HCT116 (cell line): ENCODE measurements around the gene MORN1. TPM values are rescaled to one million over a fixed set of nuclear protein-coding genes. Genes with fewer than 3 reads are reported as not detected.

Source experiments
- ATAC-seq: fragments of 200-7000 bp; cut with Tn5 transposase; 2 replicates; pipeline ENCODE4 v1.9.1; 2020; ENCODE audit warnings: mild to moderate bottlenecking, moderate library complexity
- BruUV-seq: library from RNA; stranded (reverse); fragments of 400-500 nt; replicated peaks from 2 replicates; lab custom pipeline; 2021; lab: Mats Ljungman, UMichigan
- CTCF ChIA-PET: fragments of 300-600 bp; sonication (Branson Sonifier 250); formaldehyde crosslinking; loops from one replicate; lab custom pipeline; 2021; ENCODE audit warnings: antibody characterized with exemption; lab: Charles Lee
- POLR2A ChIA-PET: fragments of 300-600, 350-600 bp; sonication (Branson Sonifier 250); formaldehyde crosslinking; loops from one replicate; lab custom pipeline; 2021; ENCODE audit warnings: antibody characterized with exemption; lab: Charles Lee
- RAD21 ChIA-PET, 2 experiments: fragments of 300-600 bp; sonication (Branson Sonifier 250); formaldehyde crosslinking; loops; one replicate each; lab custom pipeline; 2023; ENCODE audit warnings: low total read pairs in 2 of 2; ENCODE audit not compliant: uncharacterized antibody in 2 of 2, unreplicated experiment in 2 of 2, low non-redundant PET in 1 of 2; lab: Charles Lee
- DNase-seq: peaks from one replicate; pipeline ENCODE4 v3.0.0-alpha.2; 2010; ENCODE audit warnings: low read depth, low spot score
- H2AFZ ChIP-seq: fragments of 200-600 bp; shearing (Covaris generic), sonication (generic); 2 replicates; pipeline ENCODE4 v1.6.1; 2017; ENCODE audit warnings: low read depth, mixed run types, mixed read lengths, antibody characterized with exemption, low read length; ENCODE audit not compliant: poor library complexity, severe bottlenecking
- H3K27ac ChIP-seq: 2 replicates; pipeline ENCODE4 v1.5.1; 2012; ENCODE audit warnings: low read depth, low read length
- H3K27me3 ChIP-seq: fragments of 200-600 bp; sonication (generic); 2 replicates; pipeline ENCODE4 v1.6.1; 2016; ENCODE audit warnings: mixed run types, low read length, mixed read lengths; ENCODE audit not compliant: insufficient read depth
- H3K36me3 ChIP-seq, 2 experiments: fragments of 200-500 bp in 1 of 2; fragments of 200-600 bp in 1 of 2; sonication (Bioruptor generic) in 1 of 2; sonication (generic) in 1 of 2; 2 replicates each; pipeline versions ENCODE4 v1.5.1 to v1.6.1; 2014 to 2016; ENCODE audit warnings: low read length in 2 of 2, inconsistent platforms in 1 of 2, mixed read lengths in 1 of 2, mixed run types in 1 of 2; ENCODE audit not compliant: insufficient read depth in 2 of 2, control insufficient read depth in 1 of 2
- H3K4me1 ChIP-seq, 2 experiments: fragments of 200-600 bp in 1 of 2; sonication (generic) in 1 of 2; 2 replicates each; pipeline versions ENCODE4 v1.5.1 to v1.6.1; 2012 to 2017; ENCODE audit warnings: low read length in 2 of 2, inconsistent platforms in 1 of 2, mild to moderate bottlenecking in 1 of 2, mixed read lengths in 1 of 2, mixed run types in 1 of 2, moderate library complexity in 1 of 2; ENCODE audit not compliant: insufficient read depth in 2 of 2, control insufficient read depth in 1 of 2
- H3K4me2 ChIP-seq: fragments of 200-600 bp; sonication (generic); 2 replicates; pipeline ENCODE4 v1.6.1; 2017; ENCODE audit warnings: mixed run types, low read length, mixed read lengths
- H3K4me3 ChIP-seq, 2 experiments: fragments of 200-600 bp in 1 of 2; sonication (generic) in 1 of 2; replicated peaks in 1 of 2; 2 replicates each; pipeline ENCODE4 v1.5.1; 2011 to 2016; ENCODE audit warnings: low read length in 2 of 2, control low read depth in 1 of 2, low read depth in 1 of 2, mild to moderate bottlenecking in 1 of 2, mixed read lengths in 1 of 2, mixed run types in 1 of 2
- H3K79me2 ChIP-seq: fragments of 200-600 bp; sonication (generic); 2 replicates; pipeline ENCODE4 v1.6.1; 2017; ENCODE audit warnings: mild to moderate bottlenecking, mixed run types, low read length, moderate library complexity, mixed read lengths; ENCODE audit not compliant: insufficient read depth
- H3K9ac ChIP-seq: fragments of 200-600 bp; sonication (generic); 2 replicates; pipeline ENCODE4 v1.6.1; 2016; ENCODE audit warnings: low read length, mixed read lengths
- H3K9me2 ChIP-seq: fragments of 200-600 bp; sonication (generic), shearing (Covaris generic); 2 replicates; pipeline ENCODE4 v1.6.1; 2017; ENCODE audit warnings: mixed run types, mild to moderate bottlenecking, moderate library complexity; ENCODE audit not compliant: insufficient read depth
- H3K9me3 ChIP-seq, 2 experiments: fragments of 200-500 bp in 1 of 2; fragments of 200-600 bp in 1 of 2; sonication (Bioruptor generic) in 1 of 2; sonication (generic) in 1 of 2; 2 replicates each; pipeline ENCODE4 v1.6.1; 2014 to 2017; ENCODE audit warnings: low read length in 2 of 2, mixed read lengths in 2 of 2, inconsistent platforms in 1 of 2, low read depth in 1 of 2, mild to moderate bottlenecking in 1 of 2, mixed run types in 1 of 2, moderate library complexity in 1 of 2; ENCODE audit not compliant: control insufficient read depth in 1 of 2, insufficient read depth in 1 of 2
- H4K20me1 ChIP-seq: fragments of 200-600 bp; sonication (generic), shearing (Covaris generic); 2 replicates; pipeline ENCODE4 v1.6.1; 2017; ENCODE audit warnings: mixed run types, mild to moderate bottlenecking, moderate library complexity; ENCODE audit not compliant: insufficient read depth
- RAD21 ChIP-seq: IDR thresholded peaks from 2 replicates; pipeline ENCODE4 v1.6.1; 2012; ENCODE audit warnings: low read depth, mild to moderate bottlenecking
- SP1 ChIP-seq: IDR thresholded peaks from 2 replicates; pipeline ENCODE4 v1.6.1; 2012; ENCODE audit warnings: low read depth
- TCF7L2 ChIP-seq: IDR thresholded peaks from 2 replicates; pipeline ENCODE4 v1.7.0; 2011; ENCODE audit warnings: borderline replicate concordance, inconsistent platforms; ENCODE audit not compliant: insufficient read depth, insufficient read length; ENCODE audit errors: extremely low read depth
- YY1 ChIP-seq: IDR thresholded peaks from 2 replicates; pipeline ENCODE4 v1.6.1; 2011; ENCODE audit warnings: low read length, low read depth, moderate library complexity, mild to moderate bottlenecking; ENCODE audit not compliant: insufficient replicate concordance; ENCODE audit errors: extremely low read depth
- intact Hi-C: fragments of 100-400 bp; cut with micrococcal nuclease; formaldehyde crosslinking; loops from 2 replicates; pipeline ENCODE4 v1.10.0; 2022
- total RNA-seq: library from RNA; stranded (reverse); gene quantifications from one replicate; pipeline ENCODE4 v1.2.1, GENCODE V29; 2021; ENCODE audit not compliant: unreplicated experiment
- TF ChIP-seq, protein P1 (sequence below): IDR thresholded peaks from 2 replicates; pipeline ENCODE4 v1.6.1; 2011; ENCODE audit warnings: mild to moderate bottlenecking, low read length, moderate library complexity; ENCODE audit not compliant: insufficient replicate concordance; ENCODE audit errors: extremely low read depth
- TF ChIP-seq, protein P2 (sequence below): IDR thresholded peaks from 2 replicates; pipeline ENCODE4 v1.6.1; 2012

MORN1 gene
- total RNA-seq, 1 experiment from 2014 or later = 21.4 TPM

DNA sequence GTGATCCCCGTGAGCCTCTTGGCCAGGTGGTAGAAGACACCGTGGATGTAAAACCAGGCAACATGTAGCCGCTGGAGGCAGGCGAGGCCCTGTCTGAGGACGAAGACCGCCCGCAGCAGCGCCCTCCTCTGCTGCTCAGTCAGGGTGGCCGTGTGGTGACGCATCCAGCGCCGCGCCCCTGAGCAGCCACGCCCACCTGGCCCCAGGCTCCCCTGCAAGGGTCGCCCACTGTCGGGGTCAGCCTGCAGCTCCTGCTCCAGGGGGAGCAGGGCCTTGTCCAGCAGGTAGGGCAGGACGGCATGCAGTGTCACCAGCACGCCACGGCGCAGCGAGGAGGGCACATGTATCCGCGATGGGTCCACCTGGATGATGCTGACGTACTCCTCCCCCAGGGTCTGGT, 17.1 kb upstream of the MORN1 start:
- Histone ChIP-seq H2AFZ (no peak overlapping the region), H4K20me1 (no peaks in the 10 kb centered on the region), H3K27ac (no peak overlapping the region; the same call in 1 of the 2 replicates), H3K9ac (no peak overlapping the region), H3K27me3 (no peaks in the 10 kb centered on the region), H3K79me2 (peaks cover 24% of the 10 kb centered on the region; the same call in 1 of the 2 replicates), H3K4me1 (peaks cover 4 to 13% of the 10 kb centered on the region in 2 experiments; a peak in 3 of 4 replicates), H3K4me3 (no peak overlapping the region), H3K36me3 (peaks cover 11 to 23% of the 10 kb centered on the region in 2 experiments; a peak in 3 of 4 replicates), H3K9me3 (no peaks in the 10 kb centered on the region), H3K4me2 (no peak overlapping the region), H3K9me2 (no peaks in the 10 kb centered on the region)
- RAD21 ChIA-PET = no interaction called here
- POLR2A ChIA-PET = no interaction called here
- DNase-seq (no peak), ATAC-seq (no peak)
- intact Hi-C loops = no loop called here
- no TSS peak for BruUV-seq
- CTCF ChIA-PET = interaction anchor here (0.7 kb wide), 1 partner anchor 214 kb away, joined by 3 read pairs; the partner anchor contains the start of gene FAAP20
- TF ChIP-seq RAD21 (no peak), SP1 (no peak)
- TF ChIP-seq, protein P1, sequence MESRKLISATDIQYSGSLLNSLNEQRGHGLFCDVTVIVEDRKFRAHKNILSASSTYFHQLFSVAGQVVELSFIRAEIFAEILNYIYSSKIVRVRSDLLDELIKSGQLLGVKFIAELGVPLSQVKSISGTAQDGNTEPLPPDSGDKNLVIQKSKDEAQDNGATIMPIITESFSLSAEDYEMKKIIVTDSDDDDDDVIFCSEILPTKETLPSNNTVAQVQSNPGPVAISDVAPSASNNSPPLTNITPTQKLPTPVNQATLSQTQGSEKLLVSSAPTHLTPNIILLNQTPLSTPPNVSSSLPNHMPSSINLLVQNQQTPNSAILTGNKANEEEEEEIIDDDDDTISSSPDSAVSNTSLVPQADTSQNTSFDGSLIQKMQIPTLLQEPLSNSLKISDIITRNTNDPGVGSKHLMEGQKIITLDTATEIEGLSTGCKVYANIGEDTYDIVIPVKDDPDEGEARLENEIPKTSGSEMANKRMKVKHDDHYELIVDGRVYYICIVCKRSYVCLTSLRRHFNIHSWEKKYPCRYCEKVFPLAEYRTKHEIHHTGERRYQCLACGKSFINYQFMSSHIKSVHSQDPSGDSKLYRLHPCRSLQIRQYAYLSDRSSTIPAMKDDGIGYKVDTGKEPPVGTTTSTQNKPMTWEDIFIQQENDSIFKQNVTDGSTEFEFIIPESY = no peak
- TF ChIP-seq, all 23 proteins: peak for 0

DNA sequence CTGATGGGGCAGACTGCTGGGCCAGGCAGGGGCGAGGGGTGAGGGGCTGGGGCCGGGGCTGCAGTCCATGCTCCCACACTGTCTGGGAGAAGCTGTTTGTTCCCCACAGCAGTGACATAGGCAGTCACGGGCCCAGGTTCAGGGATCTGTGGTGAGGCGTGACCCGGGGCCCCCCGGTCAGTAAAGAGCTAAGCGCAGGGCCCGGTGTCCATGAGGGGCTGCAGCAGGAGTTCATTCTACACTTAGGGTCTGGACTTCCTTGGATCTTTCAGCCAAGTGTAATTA, 16.6 kb upstream of the MORN1 start:
- H3K79me2 ChIP-seq = peaks cover 19% of the 10 kb centered on the region; the same call in 1 of the 2 replicates
- H3K9me3 ChIP-seq = no peaks in the 10 kb centered on the region
- no peak overlapping the region for H3K27ac ChIP-seq
- no peak overlapping the region for H3K4me2 ChIP-seq
- CTCF ChIA-PET = interaction anchor here (0.7 kb wide), 1 partner anchor 213 kb away, joined by 3 read pairs; the partner anchor contains the start of gene FAAP20
- no peaks in the 10 kb centered on the region for H4K20me1 ChIP-seq
- H3K4me3 ChIP-seq = no peak overlapping the region
- peaks cover 4 to 10% of the 10 kb centered on the region in 2 experiments; a peak in 3 of 4 replicates for H3K4me1 ChIP-seq
- no peak for DNase-seq
- BruUV-seq = no TSS peak
- no peaks in the 10 kb centered on the region for H3K9me2 ChIP-seq
- H2AFZ ChIP-seq = no peak overlapping the region
- H3K27me3 ChIP-seq = no peaks in the 10 kb centered on the region
- TF ChIP-seq, protein P2, sequence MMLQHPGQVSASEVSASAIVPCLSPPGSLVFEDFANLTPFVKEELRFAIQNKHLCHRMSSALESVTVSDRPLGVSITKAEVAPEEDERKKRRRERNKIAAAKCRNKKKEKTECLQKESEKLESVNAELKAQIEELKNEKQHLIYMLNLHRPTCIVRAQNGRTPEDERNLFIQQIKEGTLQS = no peak
- TF ChIP-seq TCF7L2 (no peak), YY1 (no peak)
- intact Hi-C loops = no loop called here
- POLR2A ChIA-PET = interaction anchor here (0.6 kb wide), 1 partner anchor 207 kb away, joined by 4 read pairs; no protein-coding TSS in a partner anchor
- H3K9ac ChIP-seq = no peak overlapping the region
- RAD21 ChIA-PET = no interaction called here
- no peak for ATAC-seq
- peaks cover 13 to 23% of the 10 kb centered on the region in 2 experiments; a peak in 3 of 4 replicates for H3K36me3 ChIP-seq
